ENCODE data around the gene ELF2.

Gene ELF2

GRCh38 chr4:139112650-139113049 is 64.4 kb downstream of the ELF2 start:
- TF ChIP-seq CTCF (IDR thresholded peaks at IDR 0.05; ENCODE audit: unreplicated experiment in 3 of 3) = no peak
- Mint-ChIP-seq H3K27ac (no peak overlapping the region), H3K4me3 (no peak overlapping the region), H3K36me3 (ENCODE audit: low read depth) (peaks cover 3% of the 10 kb centered on the region), H3K27me3 (ENCODE audit: low read depth) (no peaks in the 10 kb centered on the region), H3K9me3 (no peaks in the 10 kb centered on the region), H3K4me1 (peaks cover 3% of the 10 kb centered on the region)

GRCh38 chr4:139108567-139109128 is 68.4 kb downstream of the ELF2 start:
- H3K4me3 Mint-ChIP-seq = no peak overlapping the region
- H3K27me3 Mint-ChIP-seq (ENCODE audit: low read depth) = no peaks in the 10 kb centered on the region
- H3K4me1 Mint-ChIP-seq = peaks cover 6% of the 10 kb centered on the region
- H3K36me3 Mint-ChIP-seq (ENCODE audit: low read depth) = no peaks in the 10 kb centered on the region
- no peak for TF ChIP-seq CTCF (IDR thresholded peaks at IDR 0.05; ENCODE audit: unreplicated experiment in 3 of 3)
- H3K9me3 Mint-ChIP-seq = no peaks in the 10 kb centered on the region
- H3K27ac Mint-ChIP-seq = no peak overlapping the region

GRCh38 chr4:139099366-139099982 is 77.5 kb downstream of the ELF2 start:
- H3K9me3 Mint-ChIP-seq = no peaks in the 10 kb centered on the region
- H3K4me3 Mint-ChIP-seq = no peak overlapping the region
- no peaks in the 10 kb centered on the region for H3K36me3 Mint-ChIP-seq (ENCODE audit: low read depth)
- H3K27ac Mint-ChIP-seq = no peak overlapping the region
- TF ChIP-seq CTCF (IDR thresholded peaks at IDR 0.05; ENCODE audit: unreplicated experiment in 3 of 3) = peak; percentile 82 to 89 (median 84)
- H3K27me3 Mint-ChIP-seq (ENCODE audit: low read depth) = no peaks in the 10 kb centered on the region
- H3K4me1 Mint-ChIP-seq = no peaks in the 10 kb centered on the region

- Mint-ChIP-seq H3K27me3 (ENCODE audit: low read depth) (no peaks in the 10 kb centered on the region), H3K4me3 (no peak overlapping the region), H3K9me3 (no peaks in the 10 kb centered on the region), H3K4me1 (no peaks in the 10 kb centered on the region), H3K36me3 (ENCODE audit: low read depth) (no peaks in the 10 kb centered on the region), H3K27ac (no peak overlapping the region)
- TF ChIP-seq CTCF (IDR thresholded peaks at IDR 0.05; ENCODE audit: unreplicated experiment in 3 of 3) = no peak
Observed at GRCh38 chr4:139092271-139092670, 84.7 kb downstream of the ELF2 start.

- H3K4me3 Mint-ChIP-seq = peak overlapping the region; percentile 87 to 89 (median 87)
- no peaks in the 10 kb centered on the region for H3K27me3 Mint-ChIP-seq (ENCODE audit: low read depth)
- no peaks in the 10 kb centered on the region for H3K9me3 Mint-ChIP-seq
- H3K36me3 Mint-ChIP-seq (ENCODE audit: low read depth) = no peaks in the 10 kb centered on the region
- TF ChIP-seq CTCF (IDR thresholded peaks at IDR 0.05; ENCODE audit: unreplicated experiment in 3 of 3) = peak in 2 of 3 experiments; percentile 9 to 37
- peaks cover 33% of the 10 kb centered on the region for H3K4me1 Mint-ChIP-seq
- H3K27ac Mint-ChIP-seq = peak overlapping the region; percentile 78 to 100 (median 97)
Observed at GRCh38 chr4:139085141-139085540, 91.9 kb downstream of the ELF2 start.

GRCh38 chr4:139084804-139085093 is 92.3 kb downstream of the ELF2 start:
- Mint-ChIP-seq H3K36me3 (ENCODE audit: low read depth) (no peaks in the 10 kb centered on the region), H3K27me3 (ENCODE audit: low read depth) (no peaks in the 10 kb centered on the region), H3K4me1 (peaks cover 33% of the 10 kb centered on the region), H3K4me3 (peak overlapping the region; percentile 87 to 89 (median 87)), H3K9me3 (no peaks in the 10 kb centered on the region), H3K27ac (peak overlapping the region; percentile 78 to 100 (median 97))
- no peak for TF ChIP-seq CTCF (IDR thresholded peaks at IDR 0.05; ENCODE audit: unreplicated experiment in 3 of 3)
